ENCODE data around the gene SAFB2.

- TF ChIP-seq CTCF (IDR thresholded peaks at IDR 0.05) (no peak), POLR2A (IDR thresholded peaks at IDR 0.05) (no peak)
Measured at GRCh38 chr19:5560156-5560555, 62.4 kb downstream of the SAFB2 start.
